Middle frontal gyrus (tissue), 1 donor: ENCODE results near the gene ZNF561.
"Not testable (repeated sequence)": the region's sequence is repeated elsewhere in the genome, so short reads cannot be mapped to it uniquely, and the experiment has no call there.

Experiments used
- DNase-seq: peaks from one replicate; pipeline ENCODE4 v3.0.0-alpha.2; 2015; ENCODE audit warnings: low spot score; ENCODE audit errors: extremely low spot score

ZNF561 gene

GRCh38 chr19:9621156-9622037 is at the start of gene ZNF561:
Gene ZNF561 (minus strand): TSS chr19:9621232. CDS start chr19:9619456, 1,776 bp downstream.
- DNase-seq: peak; percentile 85

GRCh38 chr19:9668544-9668943 is 47.5 kb upstream of the ZNF561 start:
- DNase-seq: no peak

- no peak for DNase-seq
Measured at GRCh38 chr19:9667898-9668297, 46.9 kb upstream of the ZNF561 start.

DNA sequence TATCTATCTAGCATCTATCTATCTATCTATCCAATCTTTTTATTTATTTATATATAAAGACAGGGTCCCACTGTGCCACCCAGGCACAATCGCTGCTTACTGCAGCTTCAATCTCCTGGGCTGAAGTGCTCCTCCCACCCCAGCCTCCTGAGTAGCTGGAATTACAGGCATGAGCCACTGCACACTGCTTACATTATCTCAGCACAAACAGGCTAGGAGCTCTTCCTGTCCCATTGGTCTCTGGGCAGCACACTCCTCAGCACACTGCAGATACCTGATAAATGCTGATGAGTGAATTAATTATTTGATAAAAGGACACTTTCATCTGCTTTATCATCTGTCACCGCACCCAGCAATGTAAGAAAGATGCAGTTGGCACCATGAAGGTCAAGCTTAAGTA is 37.7 kb upstream of the ZNF561 start:
- no peak for DNase-seq

- DNase-seq: not testable (repeated sequence)
Measured at GRCh38 chr19:9653066-9653555, 32.1 kb upstream of the ZNF561 start.

GRCh38 chr19:9651464-9651863 is 30.4 kb upstream of the ZNF561 start:
- not testable (repeated sequence) for DNase-seq

DNA sequence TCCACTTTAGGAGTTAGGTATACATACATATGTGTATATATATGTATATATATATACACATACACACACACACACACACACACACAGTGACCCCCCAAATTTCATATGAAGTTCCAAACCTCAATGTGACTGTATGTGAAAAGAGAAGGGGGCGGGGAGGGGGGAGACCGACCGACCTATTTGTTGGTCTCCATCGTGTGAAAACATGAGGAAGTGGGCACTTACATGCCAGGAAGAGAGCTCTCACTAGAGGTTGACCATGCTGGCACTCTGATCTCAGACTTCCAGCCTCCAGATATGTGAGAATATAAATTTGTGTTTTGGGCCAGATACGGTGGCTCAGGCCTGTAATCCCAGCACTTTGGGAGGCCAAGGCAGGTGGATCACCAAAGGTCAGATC is 29.3 kb upstream of the ZNF561 start:
- DNase-seq: no peak

- no peak for DNase-seq
Measured at GRCh38 chr19:9645472-9645871, 24.4 kb upstream of the ZNF561 start.

GRCh38 chr19:9644472-9644871 is 23.4 kb upstream of the ZNF561 start:
- DNase-seq: no peak

DNA sequence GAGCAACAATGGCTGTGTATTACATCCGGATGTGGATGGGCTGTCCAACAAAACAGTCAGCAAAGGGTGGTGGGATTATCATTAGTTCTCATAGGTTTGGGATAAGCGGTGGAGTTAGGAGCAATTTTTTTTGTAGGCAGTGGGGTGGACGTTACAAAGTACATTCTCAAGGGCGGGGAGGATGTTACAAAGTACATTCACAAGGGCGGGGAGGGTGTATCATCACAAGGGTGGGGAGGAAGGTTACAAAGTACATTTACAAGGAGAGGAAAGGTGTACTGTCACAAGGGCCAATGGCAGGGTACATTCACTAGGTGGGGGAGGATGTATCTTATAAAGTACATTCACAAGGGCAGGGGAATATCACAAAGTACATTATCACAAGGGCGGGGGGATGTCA is 20.8 kb upstream of the ZNF561 start:
- DNase-seq: no peak

DNA sequence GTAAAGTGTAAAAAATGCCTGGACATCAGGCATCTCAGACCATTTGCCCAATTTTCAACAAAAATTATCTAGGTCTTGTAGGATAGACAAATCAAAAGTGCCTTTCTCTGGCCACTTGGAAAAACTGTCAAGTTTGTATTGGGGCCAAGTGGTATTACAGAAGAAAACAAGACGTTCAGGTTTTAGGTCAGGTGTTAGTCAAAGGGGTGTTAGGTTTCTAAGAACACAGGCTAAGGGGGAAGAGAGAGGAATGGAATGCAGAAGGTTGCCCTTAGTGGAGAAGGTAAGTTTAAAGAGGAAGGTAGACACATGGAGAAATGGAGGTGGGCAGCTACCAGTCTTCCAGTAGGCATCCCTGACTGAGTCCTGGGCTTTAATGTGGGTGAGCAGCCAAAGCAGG is 19.9 kb upstream of the ZNF561 start:
- no peak for DNase-seq

DNA sequence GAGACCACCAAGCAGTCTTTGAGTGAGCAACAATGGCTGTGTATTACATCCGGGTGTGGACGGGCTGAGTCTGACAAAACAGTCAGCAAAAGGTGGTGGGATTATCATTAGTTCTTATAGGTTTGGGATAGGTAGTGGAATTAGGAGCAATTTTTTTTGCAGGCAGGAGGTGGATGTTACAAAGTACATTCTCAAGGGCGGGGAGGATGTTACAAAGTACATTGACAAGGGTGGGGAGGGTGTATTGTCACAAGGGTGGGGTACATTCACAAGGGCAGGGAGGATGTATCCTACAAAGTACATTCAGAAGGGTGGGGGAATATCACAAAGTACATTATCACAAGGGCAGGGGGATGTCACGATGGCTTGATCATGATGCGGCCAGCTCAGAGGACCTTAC is 15.0 kb upstream of the ZNF561 start:
- DNase-seq: no peak

- DNase-seq: no peak
Measured at GRCh38 chr19:9627856-9628255, 6.8 kb upstream of the ZNF561 start.

DNA sequence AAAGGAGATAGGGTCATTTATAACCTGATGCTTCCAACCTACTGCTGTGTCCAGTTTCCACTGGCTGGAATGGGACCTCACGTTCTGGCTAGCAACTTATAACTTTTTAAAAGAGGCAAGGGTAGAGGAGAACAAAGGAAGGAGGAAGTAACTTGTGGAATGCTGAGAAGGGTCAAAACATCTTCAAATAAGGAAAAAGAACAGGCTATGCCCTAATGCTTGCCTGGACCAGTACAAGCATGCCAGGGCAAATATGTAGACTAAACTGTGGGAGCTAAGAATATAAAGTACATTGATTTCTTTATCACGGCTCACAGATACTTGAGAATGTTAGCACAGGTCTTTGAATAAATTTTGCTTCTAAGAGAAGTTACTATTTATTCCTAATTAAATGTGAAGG is 1.5 kb upstream of the ZNF561 start:
- no peak for DNase-seq

DNA sequence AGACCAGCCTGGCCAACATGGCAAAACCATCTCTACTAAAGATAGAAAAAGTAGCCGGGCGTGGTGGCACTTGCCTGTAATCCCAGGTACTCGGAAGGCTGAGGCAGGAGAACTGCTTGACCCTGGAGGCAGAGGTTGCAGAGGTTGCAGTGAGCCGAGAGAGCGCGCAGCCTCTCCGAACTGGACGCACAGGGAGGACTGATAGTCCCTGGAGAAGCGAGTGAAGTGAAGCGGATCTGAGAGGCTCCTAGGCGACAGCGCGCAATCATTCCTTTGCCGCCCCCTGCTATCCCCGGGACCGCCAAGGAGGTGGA is 233 bp downstream of the ZNF561 start:
- DNase-seq: no peak

- DNase-seq: no peak
Measured at GRCh38 chr19:9615844-9616243, 5.2 kb downstream of the ZNF561 start.

- DNase-seq: no peak
Measured at GRCh38 chr19:9610484-9611113, 10.4 kb downstream of the ZNF561 start.

- no peak for DNase-seq
Measured at GRCh38 chr19:9608912-9609311, 12.1 kb downstream of the ZNF561 start.

- no peak for DNase-seq
Measured at GRCh38 chr19:9597027-9597426, 24.0 kb downstream of the ZNF561 start.

GRCh38 chr19:9586764-9587163 is 34.3 kb downstream of the ZNF561 start:
- DNase-seq: peak; percentile 7

DNA sequence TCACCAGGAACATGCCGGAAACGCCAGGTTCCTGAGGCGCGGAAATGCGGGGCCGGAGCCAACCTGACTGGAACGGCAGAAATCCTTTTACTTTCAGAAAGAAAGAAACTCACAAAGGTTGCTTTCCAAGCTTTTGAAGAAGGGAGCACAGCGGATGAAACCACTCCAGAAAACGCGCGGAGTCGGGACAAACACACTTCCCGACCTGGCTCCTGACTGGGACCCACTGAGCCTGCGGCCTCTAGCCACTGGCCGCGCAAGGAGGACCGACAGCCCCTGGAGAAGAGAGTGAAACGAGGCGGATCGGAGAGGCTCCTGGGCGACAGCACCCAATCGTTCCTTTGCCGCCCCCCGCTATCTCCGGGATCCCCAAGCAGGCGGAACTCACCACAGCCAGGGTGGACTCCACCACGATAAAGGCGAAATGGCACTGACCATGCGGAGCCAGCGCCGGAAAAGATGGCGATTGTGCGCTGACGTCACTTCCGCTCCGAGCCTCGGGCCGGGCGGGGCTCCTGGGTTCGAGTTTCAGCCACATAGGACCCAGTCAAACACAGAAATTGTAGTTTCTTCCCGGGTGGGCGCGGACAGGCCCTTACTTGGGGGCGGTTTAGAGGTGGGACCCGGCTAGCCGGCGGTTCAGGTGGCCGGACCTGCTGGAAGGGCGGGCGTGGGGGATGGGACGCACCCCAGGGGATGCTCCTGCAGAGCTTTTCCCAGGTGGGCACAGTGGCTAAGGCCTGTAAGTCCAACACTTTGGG is 36.8 kb downstream of the ZNF561 start, which contains the start of gene ZNF121:
Gene ZNF121, minus strand, starts transcription at position 432 of the 761 bp plus-strand sequence. CDS start 16,407 bp downstream, outside the sequence.
- DNase-seq: peak; percentile 85
